Measurements from ENCODE around the gene DZIP1L.
A peak's percentile ranks its signal among the peaks of the same experiment; 100 is the strongest.
"Not testable (repeated sequence)": the region's sequence is repeated elsewhere in the genome, so short reads cannot be mapped to it uniquely, and the experiment has no call there.

The DZIP1L gene

GRCh38 chr3:138113326-138113725 is 2.1 kb downstream of the DZIP1L start:
- no peak for DNase-seq (ENCODE audit: low read depth in 2 of 2)

GRCh38 chr3:138112362-138112761 is 3.0 kb downstream of the DZIP1L start:
- no peak for DNase-seq (ENCODE audit: low read depth in 2 of 2)

DNA sequence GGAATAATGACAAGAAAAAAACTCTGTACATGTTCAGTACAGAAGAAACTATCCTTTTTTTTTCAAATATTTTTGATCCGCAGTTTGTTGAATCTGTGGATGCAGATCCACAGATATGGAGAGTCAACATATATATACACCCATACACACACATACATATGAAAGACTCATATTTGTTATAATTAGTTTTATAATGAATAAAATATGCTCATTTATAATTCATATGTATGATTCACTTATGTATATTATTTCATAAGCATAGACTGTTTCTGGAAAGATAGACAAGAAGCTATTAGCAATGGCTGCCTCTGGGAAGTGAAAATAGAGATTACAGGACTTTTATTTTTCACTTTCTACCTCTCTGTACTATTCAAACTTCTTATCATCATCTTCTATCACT is 9.8 kb downstream of the DZIP1L start:
- no peak for DNase-seq (ENCODE audit: low read depth in 2 of 2)

DNA sequence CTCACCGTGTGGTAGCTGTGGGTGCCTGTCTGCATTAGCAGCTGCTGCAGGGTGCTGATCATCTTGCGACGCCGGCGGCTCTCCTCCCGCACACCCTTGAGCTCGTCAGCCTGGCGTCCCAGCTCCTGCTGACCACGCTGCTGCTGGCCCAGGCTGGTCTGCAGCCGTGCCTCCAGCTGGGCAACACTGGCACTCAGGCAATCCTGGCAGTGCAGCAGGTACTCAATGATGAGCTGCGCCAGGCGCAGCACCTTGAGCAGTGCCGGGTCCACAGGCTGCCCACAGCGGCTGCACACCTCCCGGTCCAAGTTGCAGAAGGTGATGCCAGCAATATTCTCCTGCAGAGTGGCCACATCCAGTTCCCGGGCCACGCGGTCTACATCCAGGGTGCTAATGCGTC is 11.9 kb downstream of the DZIP1L start:
- DNase-seq (ENCODE audit: low read depth in 2 of 2): no peak

GRCh38 chr3:138101351-138101940 is 14.0 kb downstream of the DZIP1L start:
- DNase-seq (ENCODE audit: low read depth in 2 of 2): not testable (repeated sequence)

DNA sequence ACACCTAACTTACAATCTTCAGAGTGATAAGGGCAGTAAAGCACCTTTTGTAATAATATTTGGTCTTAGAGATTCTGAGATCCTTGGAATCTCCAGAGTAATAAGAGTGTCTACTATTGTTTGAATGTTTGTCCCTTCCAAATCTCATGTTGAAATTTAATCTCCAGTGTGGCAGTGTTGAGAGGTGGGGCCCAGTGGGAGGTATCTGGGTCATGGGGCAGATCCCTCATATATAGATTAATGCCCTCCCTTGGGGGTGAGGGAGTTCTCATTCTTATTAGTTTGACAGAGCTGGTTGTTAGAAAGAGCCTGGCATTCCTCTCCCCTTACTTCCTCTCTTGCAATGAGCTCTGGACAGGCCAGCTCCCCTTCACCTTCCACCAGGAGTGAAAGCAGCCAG is 16.0 kb downstream of the DZIP1L start:
- no peak for DNase-seq (ENCODE audit: low read depth in 2 of 2)

DNA sequence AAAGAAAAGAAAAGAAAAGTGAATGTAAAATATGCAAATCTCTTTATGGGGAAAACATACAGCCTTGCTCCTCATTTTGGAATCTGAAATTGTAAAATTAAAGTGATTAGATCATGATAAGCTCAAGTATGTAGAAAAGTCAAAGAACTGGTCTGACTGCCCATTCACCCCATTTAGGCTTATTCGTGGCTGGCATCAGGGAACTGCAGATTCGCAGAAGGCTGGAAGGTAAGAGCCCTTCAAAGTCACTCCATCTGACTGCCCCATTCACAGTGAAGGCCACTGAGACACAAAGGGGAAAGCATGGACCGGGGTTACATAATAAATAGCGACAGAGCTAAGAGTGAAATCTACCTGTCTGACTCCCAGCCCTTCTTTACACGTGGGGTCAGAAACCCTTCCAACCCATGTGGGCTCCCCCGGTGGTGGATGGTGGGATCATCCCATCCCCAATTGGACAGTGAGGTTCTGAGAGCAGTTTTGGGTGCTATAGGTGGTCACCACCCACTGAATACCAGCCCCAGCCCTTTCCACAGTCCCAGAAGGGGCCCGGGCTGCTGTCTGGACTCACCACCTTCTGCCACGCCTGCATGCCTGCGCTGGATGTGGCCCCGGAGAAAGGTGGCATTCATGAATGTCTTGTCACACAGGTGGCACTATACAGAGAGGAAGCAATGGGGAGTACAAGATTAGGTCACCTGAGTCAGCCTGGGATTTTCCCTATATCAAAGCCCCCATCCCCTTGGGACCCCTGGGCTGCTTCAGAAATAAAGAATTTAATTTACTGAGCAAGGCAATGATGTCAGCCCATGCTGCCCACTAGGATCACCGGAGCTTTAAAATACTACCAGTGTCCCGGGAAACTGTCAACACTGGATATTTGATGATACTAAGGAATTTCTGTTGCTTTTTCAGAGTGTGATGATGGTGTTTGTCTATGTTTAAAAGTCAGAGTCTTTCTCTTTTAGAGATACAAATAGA is 17.9 kb downstream of the DZIP1L start:
- DNase-seq (ENCODE audit: low read depth in 2 of 2): no peak

DNA sequence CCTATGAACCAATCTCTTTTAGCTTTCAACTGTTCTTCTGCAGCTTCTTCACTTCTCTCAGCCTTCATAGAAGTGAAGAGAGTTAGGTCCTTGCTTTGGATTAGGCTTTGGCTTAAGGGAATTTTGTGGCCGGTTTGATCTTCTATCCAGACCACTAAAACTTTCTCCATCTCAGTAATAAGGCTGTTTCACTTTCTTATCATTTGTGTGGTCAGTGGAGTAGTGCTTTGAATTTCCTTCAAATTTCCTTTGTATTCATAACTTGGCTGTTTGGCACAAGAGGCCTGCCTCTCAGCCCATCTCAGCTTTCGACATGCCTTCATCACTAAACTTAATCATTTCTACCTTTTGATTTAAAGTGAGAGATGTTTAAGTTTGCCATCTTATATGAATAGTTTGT is 21.7 kb downstream of the DZIP1L start:
- no peak for DNase-seq (ENCODE audit: low read depth in 2 of 2)

DNA sequence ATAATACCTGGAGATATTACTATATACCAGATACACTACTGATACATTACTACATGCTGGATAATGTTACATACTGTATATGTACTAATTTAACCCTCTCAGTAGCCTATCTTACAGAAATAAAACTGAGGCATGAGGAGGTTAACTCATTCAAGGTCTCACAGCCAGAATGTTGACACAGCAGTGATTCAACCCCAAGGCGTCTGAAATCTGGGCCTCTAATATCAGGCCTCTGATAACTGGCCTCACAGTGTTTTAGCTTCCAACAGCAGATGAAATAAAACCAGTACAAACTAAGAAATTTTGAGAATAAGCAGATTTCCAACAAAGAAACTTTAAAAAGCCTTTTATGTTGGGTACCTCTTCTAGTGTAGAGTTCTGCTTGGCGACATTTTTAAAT is 23.4 kb downstream of the DZIP1L start:
- no peak for DNase-seq (ENCODE audit: low read depth in 2 of 2)

DNA sequence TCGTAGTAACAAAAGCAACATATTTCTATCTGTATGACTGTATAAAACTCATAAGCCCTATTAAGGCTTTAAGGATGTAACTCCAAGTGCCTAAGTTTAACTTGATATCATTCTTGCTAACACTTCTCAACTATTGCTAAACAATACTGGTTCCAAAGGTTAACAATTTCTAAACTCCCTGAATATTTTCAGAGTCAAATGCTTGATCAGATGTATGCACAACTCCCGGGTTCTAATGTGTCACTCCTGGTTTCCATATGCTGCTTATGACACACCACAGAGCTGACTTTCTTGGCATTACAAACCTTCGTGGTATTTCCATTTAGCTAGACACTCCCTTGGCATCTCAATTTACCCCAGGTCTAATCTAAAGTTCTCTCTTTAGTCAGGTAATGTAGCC is 26.3 kb downstream of the DZIP1L start:
- DNase-seq (ENCODE audit: low read depth in 2 of 2): no peak

DNA sequence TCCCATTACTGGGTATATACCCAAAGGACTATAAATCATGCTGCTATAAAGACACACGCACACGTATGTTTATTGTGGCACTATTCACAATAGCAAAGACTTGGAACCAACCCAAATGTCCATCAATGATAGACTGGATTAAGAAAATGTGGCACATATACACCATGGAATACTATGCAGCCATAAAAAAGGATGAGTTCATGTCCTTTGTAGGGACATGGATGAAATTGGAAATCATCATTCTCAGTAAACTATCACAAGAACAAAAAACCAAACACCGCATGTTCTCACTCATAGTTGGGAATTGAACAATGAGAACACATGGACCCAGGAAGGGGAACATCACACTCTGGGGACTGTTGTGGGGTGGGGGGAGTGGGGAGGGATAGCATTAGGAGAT is 29.7 kb downstream of the DZIP1L start:
- DNase-seq (ENCODE audit: low read depth in 2 of 2): not testable (repeated sequence)

DNA sequence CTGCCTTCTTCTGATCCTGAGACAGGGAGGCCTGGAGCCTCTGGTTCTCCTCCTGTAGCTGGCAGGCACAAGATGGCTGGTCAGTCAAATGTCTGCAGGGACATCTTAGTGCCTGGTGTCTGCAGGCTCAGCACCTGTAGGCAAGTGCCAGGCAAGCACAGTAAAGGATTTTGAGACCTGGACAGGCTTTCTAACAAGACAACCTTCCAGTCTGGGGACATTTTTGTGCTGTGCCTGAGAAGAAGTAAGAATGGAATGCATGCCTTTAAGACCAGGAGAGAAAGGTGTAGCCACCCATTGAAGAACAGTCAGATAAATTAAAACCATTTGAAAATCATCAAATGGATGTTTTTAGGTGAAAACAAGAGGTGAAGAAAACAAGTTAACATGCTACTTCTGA is 31.2 kb downstream of the DZIP1L start:
- DNase-seq (ENCODE audit: low read depth in 2 of 2): no peak

GRCh38 chr3:138082992-138083386 is 32.4 kb downstream of the DZIP1L start:
- no peak for DNase-seq (ENCODE audit: low read depth in 2 of 2)

DNA sequence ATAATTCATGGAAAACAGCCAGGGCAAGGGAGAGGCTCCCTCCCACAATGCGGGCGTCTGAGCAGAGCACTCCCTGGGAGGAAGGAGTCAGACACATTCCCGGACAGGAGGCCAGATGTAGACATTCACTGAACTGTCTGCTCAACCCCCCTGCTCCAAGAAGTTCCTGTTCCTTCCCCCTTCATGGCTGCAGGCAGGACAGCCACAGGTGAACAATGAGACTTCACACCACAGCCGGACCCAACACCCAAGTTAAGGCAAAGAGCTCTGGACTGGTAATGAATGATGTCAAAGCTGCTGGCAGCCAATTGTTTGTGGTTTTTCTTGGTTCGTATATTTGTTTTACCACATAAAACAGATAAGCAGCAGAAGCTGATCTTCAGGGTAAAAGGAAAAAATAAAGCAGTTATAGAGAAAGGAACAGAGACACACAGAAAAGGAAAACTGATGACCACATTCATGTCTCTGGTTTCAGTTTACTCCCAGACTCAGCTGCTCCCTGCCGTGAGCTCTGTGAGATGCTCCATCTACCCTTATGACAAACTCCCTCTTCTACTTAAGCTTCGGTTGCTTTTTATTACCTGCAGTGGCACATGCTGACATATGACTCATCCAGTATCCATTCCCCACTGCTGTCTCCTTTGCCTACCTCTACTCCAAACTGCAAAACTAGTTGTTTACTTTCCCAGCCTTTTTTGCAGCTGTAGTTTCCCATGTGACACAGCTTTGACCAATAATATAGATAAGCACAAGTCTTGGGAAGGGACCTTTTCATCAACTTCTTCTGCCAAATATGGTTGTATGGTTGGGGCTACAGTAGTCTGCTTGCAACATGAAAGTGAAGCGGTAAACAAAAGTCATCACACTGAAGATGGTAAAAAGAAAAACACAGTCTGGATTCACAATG is 33.1 kb downstream of the DZIP1L start:
- no peak for DNase-seq (ENCODE audit: low read depth in 2 of 2)

GRCh38 chr3:138081371-138082084 is 33.9 kb downstream of the DZIP1L start:
- DNase-seq (ENCODE audit: low read depth in 2 of 2): no peak

GRCh38 chr3:138079901-138080300 is 35.5 kb downstream of the DZIP1L start:
- DNase-seq (ENCODE audit: low read depth in 2 of 2): no peak

GRCh38 chr3:138078901-138079344 is 36.5 kb downstream of the DZIP1L start:
- no peak for DNase-seq (ENCODE audit: low read depth in 2 of 2)

- DNase-seq (ENCODE audit: low read depth in 2 of 2): no peak
These were observed 37.3 kb downstream of the DZIP1L start for GRCh38 chr3:138078096-138078495.

GRCh38 chr3:138072796-138073195 is 42.6 kb downstream of the DZIP1L start:
- no peak for DNase-seq (ENCODE audit: low read depth in 2 of 2)

DNA sequence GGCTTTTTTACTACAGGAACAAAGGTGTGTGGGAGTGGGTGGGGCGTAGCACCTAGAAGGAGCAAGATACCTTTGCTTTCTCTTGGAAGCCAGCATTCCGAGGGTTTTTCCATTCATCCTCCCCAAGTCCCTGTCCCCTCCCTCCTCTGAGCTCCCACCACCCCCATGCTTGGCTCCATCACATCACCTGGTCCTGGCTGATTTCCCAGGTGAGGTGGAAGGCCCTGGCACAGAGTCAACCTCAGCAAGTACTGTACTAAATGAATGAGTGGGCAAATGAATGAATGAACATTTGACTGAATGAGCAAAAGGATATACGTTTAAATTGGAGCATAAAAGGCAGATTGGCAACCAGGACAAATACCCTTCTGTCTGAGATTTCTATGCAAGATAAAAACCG is 45.4 kb downstream of the DZIP1L start:
- DNase-seq (ENCODE audit: low read depth in 2 of 2): no peak

DNA sequence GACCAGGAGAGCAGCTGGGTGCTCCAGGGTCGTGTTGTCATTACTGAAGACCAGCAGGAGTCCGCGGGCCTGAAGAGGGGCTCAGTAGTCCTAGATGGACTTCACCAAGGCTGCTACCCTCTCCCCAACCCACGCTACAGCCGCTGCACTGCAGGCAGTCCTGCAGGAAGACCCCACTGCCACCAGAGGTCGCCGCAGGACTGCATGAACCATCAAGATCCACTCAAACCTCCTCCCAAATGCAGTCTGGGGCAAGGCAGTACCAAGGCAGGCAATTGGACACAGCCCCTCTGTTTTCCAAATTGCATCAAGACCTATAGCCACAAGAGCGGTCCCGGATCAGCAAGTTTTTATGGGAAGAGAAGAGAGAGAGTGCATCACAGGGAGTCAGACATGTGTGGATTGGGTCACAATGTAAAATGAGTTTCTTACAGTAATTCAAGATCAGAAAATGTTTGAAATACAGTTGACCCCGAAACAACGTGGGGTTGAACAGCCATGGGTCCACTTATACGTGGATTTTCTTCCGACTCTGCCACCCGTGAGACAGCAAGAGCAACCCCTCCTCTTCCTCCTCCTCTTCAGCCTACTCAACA is 46.7 kb downstream of the DZIP1L start:
- peak; percentile 30 to 71 for DNase-seq (ENCODE audit: low read depth in 2 of 2)
